HG03108 (cell line): ENCODE results near the gene ACSS1.

Source experiments
- ATAC-seq: cut with Tn5 transposase; IDR thresholded peaks from one replicate; pipeline ENCODE4 v1.9.1; 2021; ENCODE audit warnings: moderate library complexity; ENCODE audit not compliant: unreplicated experiment

The ACSS1 gene

GRCh38 chr20:25079171-25079570, 21.2 kb upstream of the ACSS1 start:
- ATAC-seq: no peak

GRCh38 chr20:25078662-25079061, 20.7 kb upstream of the ACSS1 start:
- ATAC-seq: no peak

- ATAC-seq: no peak
Observed at GRCh38 chr20:25077610-25078169, 19.8 kb upstream of the ACSS1 start.

GRCh38 chr20:25076731-25077609, 19.0 kb upstream of the ACSS1 start:
- no peak for ATAC-seq

DNA sequence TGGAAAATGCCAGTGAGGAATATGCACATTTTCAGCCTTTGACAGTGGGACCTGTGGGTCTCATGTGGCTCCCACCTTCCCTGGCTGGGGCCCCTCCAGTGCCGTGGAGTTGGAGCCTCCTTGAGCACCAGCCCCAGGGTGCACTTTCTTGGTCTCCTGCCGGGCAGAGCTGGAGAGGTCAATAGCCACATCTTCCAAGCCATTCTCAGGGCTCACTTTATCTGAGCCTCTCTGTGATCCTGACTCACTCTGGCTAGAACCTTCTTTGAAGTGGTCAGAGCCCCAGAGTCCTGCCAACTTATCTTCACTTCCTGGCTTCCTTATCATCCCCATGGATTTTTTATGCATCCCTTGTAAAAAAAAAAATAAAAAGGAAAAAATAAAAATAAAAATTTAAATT, 18.3 kb upstream of the ACSS1 start:
- no peak for ATAC-seq

GRCh38 chr20:25073544-25073943, 15.6 kb upstream of the ACSS1 start:
- ATAC-seq: no peak

- no peak for ATAC-seq
Observed at GRCh38 chr20:25072226-25072811, 14.4 kb upstream of the ACSS1 start.

DNA sequence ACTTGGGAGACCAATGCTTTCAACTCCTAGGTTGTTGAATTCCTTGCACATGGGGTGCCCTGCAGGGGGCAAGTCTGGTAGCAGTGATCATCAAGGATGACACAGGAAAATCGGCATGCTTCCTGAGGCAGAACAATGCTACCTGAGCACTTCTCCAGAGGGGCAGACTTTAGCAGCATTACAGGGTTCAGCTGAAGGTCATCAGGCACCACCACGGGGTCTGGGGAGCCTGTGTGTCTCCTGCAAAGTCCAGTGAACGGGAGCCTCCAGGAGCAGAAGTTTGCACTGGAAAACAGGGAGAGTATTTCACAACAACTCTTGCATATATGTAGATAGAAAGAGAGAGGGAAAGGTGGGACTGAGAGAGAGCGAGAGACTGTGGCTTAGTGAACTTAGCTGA, 13.8 kb upstream of the ACSS1 start:
- ATAC-seq: no peak

DNA sequence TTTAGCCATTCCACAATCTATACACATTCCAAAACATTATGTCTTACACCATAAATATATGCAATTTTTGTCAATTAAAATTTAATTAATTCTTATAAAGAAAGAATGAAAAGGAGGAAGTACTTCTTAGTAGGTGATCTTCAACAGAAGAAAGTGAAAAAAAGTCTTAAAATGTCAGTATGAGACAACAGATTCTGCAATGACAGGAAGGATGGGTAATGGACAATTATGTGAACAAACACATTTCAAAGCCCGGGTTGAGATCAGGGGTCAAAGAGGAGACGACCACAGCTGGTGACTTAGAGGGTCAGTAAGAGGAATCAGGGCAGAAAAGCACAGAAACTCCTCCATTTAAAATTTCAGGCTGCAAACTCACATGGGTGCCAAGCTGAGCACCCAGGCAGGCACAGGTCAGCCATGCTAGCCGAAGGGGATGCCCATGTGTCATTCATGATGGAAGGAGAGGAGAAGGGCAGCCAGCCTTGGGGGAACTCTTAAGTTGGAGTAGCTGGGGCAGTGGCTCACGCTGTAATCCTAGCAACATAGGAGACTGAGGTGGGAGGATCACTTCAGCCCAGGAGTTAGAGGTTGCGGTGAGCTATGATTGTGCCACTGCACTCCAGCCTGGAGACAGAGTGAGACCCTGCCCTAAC, 13.0 kb upstream of the ACSS1 start:
- ATAC-seq: no peak

DNA sequence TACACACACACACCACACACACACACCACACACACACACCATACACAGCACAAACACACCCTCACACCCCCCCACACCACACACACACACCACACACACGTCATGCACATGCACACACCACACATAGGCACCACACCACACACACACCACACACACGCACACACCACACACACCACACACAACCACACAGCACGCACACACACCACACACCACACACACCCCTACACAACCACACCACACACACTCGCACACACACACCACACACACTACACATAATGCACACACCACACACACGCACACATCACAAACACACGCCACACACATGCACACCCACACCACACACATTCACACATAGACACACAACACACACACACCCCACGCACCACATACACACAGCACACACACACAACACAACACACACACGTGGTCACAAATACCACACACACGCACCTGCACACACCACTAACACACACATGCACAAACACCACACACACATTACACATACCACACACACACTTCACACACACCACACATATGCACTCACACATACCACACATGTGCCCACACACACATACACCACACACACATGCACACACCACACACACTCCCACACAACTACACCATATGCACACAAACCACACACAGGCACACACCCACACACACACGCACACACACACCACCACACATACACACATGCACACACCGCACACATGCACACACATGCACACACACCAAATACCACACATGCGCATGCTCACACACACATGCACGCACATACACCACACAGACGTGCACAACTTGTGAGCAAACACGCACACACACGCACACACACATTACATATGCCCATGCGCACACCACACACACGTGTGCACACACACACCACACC, 9.4 kb upstream of the ACSS1 start:
- no peak for ATAC-seq

GRCh38 chr20:25066386-25066785, 8.4 kb upstream of the ACSS1 start:
- ATAC-seq: no peak

DNA sequence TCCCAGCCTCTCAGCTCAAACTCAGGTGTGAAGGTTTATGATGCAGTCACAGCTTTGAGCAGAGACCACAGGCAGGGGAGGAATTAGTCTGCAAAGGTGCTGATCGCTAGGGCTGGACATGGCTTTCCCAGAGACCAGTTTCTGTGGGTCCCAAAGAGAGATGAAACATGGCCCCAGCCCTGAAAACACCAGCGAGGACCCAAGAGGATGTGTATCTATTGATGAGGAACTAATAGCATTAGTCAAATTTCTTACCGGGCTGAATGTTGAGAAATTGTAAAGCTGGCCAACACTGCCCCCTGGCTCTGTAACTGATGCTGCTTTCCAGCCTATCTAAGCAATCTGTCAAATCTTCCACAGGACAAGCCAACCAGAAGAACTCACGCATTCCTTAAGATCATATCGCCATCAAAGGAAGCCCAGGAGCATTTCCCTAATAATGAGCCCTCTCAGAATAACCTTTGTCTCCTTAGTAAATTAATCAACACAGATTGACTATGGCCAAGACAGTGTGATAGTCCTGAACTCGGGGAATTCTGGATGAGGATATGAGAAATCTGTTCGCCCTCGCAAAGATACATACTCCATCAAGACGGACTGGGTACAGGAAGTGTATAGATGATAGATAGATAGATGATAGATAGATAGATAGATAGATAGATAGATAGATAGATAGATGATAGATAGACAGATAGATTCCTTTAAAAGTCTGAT, 7.8 kb upstream of the ACSS1 start:
- no peak for ATAC-seq

DNA sequence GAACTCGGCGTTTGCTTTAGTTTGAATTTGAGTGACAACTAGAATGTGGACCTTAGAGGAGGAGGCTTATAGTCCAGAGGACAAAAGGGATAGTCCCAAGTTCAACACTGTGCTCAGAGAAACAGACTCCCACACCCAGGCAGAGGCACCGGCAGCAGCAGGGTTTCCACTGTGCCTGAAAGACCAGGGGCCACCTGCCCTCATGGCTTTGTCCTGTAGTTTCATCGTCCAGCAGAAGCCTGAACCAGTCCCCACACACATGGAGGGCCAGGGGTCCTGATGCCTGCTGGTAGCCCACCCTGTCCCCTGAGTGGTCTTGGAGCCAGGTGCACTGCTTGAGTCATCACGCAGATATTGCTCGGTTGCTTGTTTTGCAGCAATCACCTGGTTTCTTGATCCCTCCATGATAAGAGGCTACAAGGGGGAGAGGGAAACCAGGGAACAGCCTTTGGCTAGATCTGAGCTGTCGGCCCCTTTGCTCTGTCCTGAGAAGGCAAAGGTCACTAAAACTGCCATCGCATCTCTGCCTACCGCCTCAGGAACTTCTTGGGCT, 7.2 kb upstream of the ACSS1 start:
- ATAC-seq: no peak

- ATAC-seq: no peak
Observed at GRCh38 chr20:25064561-25065071, 6.7 kb upstream of the ACSS1 start.

DNA sequence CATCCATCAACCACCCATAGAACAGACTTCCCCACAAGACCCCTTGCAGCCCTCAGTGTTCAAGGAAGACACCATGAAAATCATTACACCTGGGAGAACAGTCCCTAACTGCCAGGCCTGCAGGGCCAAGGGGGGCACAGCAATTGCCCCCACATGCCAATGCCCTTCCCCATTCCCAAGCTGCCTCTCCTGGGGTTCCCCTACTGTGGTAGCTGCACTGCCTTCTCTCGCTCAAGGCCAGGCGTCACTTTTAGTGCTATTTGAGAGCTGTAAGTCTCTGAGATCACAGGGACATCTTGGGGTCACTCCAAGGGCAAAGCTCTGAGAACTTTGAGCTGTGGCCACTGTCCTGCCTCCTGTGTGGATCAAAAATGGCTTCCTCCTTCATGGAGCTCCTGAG, 6.0 kb upstream of the ACSS1 start:
- ATAC-seq: no peak

- ATAC-seq: no peak
Observed at GRCh38 chr20:25063546-25063945, 5.6 kb upstream of the ACSS1 start.

- ATAC-seq: no peak
Observed at GRCh38 chr20:25062841-25063240, 4.9 kb upstream of the ACSS1 start.

- ATAC-seq: no peak
Observed at GRCh38 chr20:25061821-25062530, 4.0 kb upstream of the ACSS1 start.
